ENCODE data around the gene SLC10A4. TPM values are rescaled to one million over a fixed set of nuclear protein-coding genes. Genes with fewer than 3 reads are reported as not detected.
A peak's percentile ranks its signal among the peaks of the same experiment; 100 is the strongest.

Gene SLC10A4
- total RNA-seq, 4 donors from 2014 or later = 0.26 to 0.34 TPM; not detected in 2

DNA sequence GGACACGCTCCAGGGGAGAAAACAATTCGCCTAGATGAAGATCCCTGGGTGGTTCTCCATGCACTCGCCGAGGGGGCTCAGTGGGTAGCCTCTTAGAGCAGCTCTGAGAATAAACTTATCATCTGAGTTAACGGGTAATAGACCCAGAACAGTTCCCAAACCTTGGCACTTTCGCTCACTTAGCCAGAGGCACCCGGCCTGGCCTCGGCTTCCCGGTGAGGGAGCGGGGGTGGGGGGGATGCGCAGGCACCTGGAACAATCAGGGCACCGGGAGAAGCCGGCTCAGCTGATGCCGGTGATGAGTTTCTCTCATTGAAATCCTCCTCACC, 6.5 kb downstream of the SLC10A4 start:
- Histone ChIP-seq H3K36me3 (no peaks in the 10 kb centered on the region), H3K9me3 (no peaks in the 10 kb centered on the region), H3K27ac (no peak overlapping the region), H3K4me3 (peak overlapping the region; percentile 51), H3K27me3 (peaks cover 48% of the 10 kb centered on the region), H3K4me1 (peaks cover 14% of the 10 kb centered on the region)
- TF ChIP-seq POLR2AphosphoS5 (IDR thresholded peaks at IDR 0.05) = no peak
- TF ChIP-seq, protein P1, sequence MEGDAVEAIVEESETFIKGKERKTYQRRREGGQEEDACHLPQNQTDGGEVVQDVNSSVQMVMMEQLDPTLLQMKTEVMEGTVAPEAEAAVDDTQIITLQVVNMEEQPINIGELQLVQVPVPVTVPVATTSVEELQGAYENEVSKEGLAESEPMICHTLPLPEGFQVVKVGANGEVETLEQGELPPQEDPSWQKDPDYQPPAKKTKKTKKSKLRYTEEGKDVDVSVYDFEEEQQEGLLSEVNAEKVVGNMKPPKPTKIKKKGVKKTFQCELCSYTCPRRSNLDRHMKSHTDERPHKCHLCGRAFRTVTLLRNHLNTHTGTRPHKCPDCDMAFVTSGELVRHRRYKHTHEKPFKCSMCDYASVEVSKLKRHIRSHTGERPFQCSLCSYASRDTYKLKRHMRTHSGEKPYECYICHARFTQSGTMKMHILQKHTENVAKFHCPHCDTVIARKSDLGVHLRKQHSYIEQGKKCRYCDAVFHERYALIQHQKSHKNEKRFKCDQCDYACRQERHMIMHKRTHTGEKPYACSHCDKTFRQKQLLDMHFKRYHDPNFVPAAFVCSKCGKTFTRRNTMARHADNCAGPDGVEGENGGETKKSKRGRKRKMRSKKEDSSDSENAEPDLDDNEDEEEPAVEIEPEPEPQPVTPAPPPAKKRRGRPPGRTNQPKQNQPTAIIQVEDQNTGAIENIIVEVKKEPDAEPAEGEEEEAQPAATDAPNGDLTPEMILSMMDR (IDR thresholded peaks at IDR 0.05) = no peak
- no peak for TF ChIP-seq POLR2A (IDR thresholded peaks at IDR 0.05)
- TF ChIP-seq EP300 (IDR thresholded peaks at IDR 0.05) = no peak
- 26% methylated on average over 10 of the region's 14 CpGs for WGBS
- no peak for DNase-seq (ENCODE audit: low spot score in 2 of 2)

DNA sequence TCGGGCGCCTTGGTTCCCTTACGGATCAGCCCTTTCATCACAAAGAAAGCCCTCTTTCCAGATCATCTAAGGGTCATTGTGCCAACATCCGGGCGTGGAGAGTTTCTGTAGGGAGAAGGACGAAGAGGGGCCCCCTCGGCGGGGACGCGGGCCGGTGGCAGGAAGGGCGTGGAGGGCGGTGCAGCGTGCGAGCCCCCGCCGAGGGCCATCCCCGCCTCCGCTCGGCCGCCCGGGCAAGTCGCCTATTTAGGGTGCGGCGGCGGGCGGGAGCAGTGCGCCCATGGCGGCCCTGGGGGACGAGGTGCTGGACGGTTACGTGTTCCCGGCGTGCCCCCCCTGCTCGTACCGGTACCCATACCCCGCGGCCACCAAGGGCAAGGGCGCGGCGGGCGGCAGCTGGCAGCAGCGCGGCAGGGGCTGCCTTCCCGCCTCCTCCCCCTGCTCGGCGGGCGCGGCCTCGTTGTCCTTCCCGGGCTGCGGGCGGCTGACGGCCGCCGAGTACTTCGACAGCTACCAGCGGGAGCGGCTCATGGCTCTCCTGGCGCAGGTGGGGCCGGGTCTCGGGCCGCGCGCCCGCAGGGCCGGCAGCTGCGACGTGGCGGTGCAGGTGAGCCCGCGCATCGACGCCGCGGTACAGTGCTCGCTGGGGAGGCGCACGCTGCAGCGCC, 7.0 kb downstream of the SLC10A4 start, which contains the start of gene ZAR1:
Gene ZAR1, plus strand, starts transcription at position 241 of the 668 bp plus-strand sequence. Its CDS starts 40 bp downstream, at position 281.
- H3K9me3 ChIP-seq = no peaks in the 10 kb centered on the region
- H3K4me1 ChIP-seq = peaks cover 14% of the 10 kb centered on the region
- peaks cover 43% of the 10 kb centered on the region for H3K27me3 ChIP-seq
- H3K36me3 ChIP-seq = no peaks in the 10 kb centered on the region
- TF ChIP-seq, protein P1 (IDR thresholded peaks at IDR 0.05) = no peak
- TF ChIP-seq EP300 (IDR thresholded peaks at IDR 0.05) (no peak), POLR2AphosphoS5 (IDR thresholded peaks at IDR 0.05) (no peak), POLR2A (IDR thresholded peaks at IDR 0.05) (no peak)
- peak within 1 kb of the TSS; percentile 51 for H3K4me3 ChIP-seq
- DNase-seq (ENCODE audit: low spot score in 2 of 2) = no peak
- no peak within 1 kb of the TSS for H3K27ac ChIP-seq
- WGBS = 3% methylated on average over 7 of the region's 80 CpGs

DNA sequence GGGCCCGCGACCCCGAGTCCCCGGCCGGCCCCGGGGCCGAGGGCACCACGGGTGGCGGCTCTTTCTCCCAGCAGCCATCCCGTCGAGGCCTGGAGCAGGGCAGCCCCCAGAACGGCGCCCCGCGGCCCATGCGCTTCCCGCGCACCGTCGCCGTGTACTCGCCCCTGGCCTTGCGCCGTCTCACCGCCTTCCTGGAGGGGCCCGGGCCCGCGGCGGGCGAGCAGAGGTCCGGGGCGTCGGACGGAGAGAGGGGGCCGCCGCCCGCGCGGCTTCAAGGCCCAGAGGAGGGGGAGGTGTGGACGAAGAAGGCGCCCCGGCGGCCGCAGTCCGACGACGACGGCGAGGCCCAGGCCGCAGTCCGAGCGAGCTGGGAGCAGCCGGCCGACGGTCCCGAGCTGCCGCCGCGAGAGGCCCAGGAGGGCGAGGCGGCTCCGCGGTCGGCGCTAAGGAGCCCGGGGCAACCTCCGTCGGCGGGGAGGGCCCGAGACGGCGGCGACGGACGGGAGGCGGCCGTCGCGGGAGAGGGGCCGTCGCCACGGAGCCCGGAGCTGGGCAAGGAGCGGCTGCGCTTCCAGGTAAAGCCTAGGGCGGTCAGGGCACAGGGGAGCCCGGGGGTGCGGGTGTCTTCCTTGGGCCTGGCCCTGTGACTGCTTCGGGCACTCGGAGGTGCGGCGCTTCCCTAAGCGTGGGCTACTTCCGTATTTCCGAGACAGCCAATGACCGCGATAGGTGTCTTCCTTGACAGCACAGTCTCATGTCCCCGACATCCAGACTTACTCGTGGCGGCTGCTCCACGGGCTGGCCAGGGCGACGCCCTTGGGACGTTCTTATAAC, 7.8 kb downstream of the SLC10A4 start:
- no peak for TF ChIP-seq POLR2A (IDR thresholded peaks at IDR 0.05)
- no peak for TF ChIP-seq EP300 (IDR thresholded peaks at IDR 0.05)
- TF ChIP-seq, protein P1 (IDR thresholded peaks at IDR 0.05) = no peak
- no peak for TF ChIP-seq POLR2AphosphoS5 (IDR thresholded peaks at IDR 0.05)
- Histone ChIP-seq H3K36me3 (no peaks in the 10 kb centered on the region), H3K27me3 (peaks cover 39% of the 10 kb centered on the region), H3K9me3 (no peaks in the 10 kb centered on the region), H3K4me3 (peak overlapping the region; percentile 51), H3K27ac (no peak overlapping the region), H3K4me1 (peaks cover 14% of the 10 kb centered on the region)
- WGBS = 13% methylated on average over 17 of the region's 104 CpGs
- DNase-seq (ENCODE audit: low spot score in 2 of 2) = no peak

DNA sequence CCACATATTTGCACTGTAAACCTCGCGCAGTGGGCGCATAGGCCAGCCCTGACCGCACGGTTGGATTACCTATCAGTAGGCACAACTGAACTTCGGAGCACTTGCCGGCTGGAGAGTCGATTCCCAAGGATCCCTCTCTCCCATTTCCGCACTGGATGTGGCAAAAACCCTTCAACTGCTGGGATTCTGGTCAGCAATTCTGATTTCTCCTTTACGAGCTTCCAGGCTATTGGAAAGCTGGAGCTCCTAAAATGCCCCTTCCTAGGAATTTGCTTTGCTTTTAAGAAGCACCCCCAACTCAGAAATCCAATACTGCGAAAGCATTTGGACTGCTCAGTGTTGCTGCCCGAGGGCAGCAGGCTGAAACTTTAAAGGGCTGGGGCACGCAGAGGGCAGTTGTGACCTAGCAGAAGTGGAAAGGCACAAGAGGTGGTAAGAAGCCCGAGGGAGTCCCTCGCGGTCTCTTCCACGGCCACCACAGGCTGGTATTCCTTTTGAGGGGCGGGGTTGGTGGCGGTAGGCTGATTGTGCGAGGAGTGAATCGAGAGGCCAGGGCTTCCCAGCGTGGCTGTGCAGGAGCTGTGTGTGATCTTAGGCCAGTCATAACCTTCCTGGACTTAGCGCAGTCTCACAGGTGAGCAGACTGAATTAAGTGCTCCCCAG, 8.5 kb downstream of the SLC10A4 start:
- 87% methylated on average over 23 of the region's 23 CpGs for WGBS
- TF ChIP-seq, protein P1 (IDR thresholded peaks at IDR 0.05) = no peak
- TF ChIP-seq POLR2AphosphoS5 (IDR thresholded peaks at IDR 0.05) = no peak
- TF ChIP-seq POLR2A (IDR thresholded peaks at IDR 0.05) = no peak
- no peak for TF ChIP-seq EP300 (IDR thresholded peaks at IDR 0.05)
- Histone ChIP-seq H3K9me3 (no peaks in the 10 kb centered on the region), H3K27me3 (peaks cover 38% of the 10 kb centered on the region), H3K4me1 (peaks cover 14% of the 10 kb centered on the region), H3K36me3 (no peaks in the 10 kb centered on the region), H3K4me3 (no peak overlapping the region), H3K27ac (no peak overlapping the region)
- DNase-seq (ENCODE audit: low spot score in 2 of 2) = no peak
